ENCODE results near the gene MPP3. TPM values are rescaled to one million over a fixed set of nuclear protein-coding genes. Genes with fewer than 3 reads are reported as not detected.

The MPP3 gene
- total RNA-seq, 6 donors from 2014 or later = 16.2 to 142 (median 38.5) TPM

DNA sequence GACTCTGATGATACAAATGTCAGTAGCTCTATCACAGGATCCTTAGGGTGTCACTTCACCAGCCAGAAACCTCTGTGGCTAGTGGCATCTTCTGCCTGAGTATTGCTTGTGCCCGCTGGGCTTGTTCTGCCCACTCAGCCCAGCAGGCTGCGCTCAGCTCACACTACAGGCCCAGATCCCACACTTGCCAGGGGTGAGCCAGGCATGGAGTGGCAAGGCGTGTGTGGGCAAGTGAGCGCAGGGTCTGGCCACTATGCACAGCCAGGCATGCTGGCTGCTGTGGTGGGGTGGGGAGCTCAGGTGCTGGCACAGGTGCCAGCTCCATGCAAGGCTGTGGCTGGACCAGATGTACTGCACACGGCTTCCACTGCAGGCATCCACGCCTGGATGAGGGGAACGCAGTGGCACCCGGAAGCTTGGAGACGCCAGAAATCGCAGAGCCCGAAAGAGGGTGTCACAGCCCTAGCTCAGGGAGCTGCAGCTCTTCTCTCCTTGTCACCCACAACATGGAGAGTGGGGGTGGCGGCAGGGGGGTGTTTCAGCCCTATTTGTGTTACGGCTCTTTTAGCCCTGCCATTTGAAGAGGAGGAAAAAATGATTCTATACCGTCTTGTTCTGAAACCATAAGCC lies 42.5 kb downstream of the MPP3 start:
- Histone ChIP-seq H3K4me1 (peaks cover 0 to 2% (median 0%) of the 10 kb centered on the region in 4 donors), H3K27me3 (no peaks in the 10 kb centered on the region), H3K9me3 (no peaks in the 10 kb centered on the region), H3K4me3 (no peak overlapping the region), H3K27ac (no peak overlapping the region), H3K36me3 (no peaks in the 10 kb centered on the region)
- no peak for DNase-seq
- TF ChIP-seq, protein P1, sequence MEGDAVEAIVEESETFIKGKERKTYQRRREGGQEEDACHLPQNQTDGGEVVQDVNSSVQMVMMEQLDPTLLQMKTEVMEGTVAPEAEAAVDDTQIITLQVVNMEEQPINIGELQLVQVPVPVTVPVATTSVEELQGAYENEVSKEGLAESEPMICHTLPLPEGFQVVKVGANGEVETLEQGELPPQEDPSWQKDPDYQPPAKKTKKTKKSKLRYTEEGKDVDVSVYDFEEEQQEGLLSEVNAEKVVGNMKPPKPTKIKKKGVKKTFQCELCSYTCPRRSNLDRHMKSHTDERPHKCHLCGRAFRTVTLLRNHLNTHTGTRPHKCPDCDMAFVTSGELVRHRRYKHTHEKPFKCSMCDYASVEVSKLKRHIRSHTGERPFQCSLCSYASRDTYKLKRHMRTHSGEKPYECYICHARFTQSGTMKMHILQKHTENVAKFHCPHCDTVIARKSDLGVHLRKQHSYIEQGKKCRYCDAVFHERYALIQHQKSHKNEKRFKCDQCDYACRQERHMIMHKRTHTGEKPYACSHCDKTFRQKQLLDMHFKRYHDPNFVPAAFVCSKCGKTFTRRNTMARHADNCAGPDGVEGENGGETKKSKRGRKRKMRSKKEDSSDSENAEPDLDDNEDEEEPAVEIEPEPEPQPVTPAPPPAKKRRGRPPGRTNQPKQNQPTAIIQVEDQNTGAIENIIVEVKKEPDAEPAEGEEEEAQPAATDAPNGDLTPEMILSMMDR (IDR thresholded peaks at IDR 0.05) = peak in 2 of 6 experiments; percentile 19 to 20
- TF ChIP-seq EP300 (IDR thresholded peaks at IDR 0.05) (no peak), POLR2A (IDR thresholded peaks at IDR 0.05) (no peak), POLR2AphosphoS5 (IDR thresholded peaks at IDR 0.05) (no peak)
- 92 to 94% methylated on average over 7 to 14 of the region's 14 CpGs for WGBS, 2 donors
- peak in 1 of 2 donors; percentile 40 for ATAC-seq (ENCODE audit: low FRiP score in 2 of 2)

DNA sequence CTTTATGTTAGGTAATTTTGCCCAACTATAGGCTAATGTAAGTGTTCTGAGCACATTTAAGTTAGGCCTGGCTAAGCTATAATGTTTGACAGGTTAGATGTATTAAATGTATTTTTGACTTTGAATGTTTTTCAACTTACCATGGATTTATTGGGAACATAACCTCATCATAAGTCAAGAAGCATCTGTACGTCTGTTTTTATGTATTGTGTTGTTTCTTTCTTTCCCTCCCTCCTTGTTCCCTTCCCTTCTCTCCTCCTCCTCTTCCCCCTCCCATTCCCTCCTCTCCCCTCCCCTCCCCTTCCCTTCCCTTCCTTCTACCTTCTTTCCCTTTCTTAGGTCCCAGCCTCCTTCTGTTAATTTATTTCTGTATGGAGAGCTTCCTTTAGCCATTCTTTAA lies 43.5 kb downstream of the MPP3 start:
- DNase-seq (no peak), ATAC-seq (ENCODE audit: low FRiP score in 2 of 2) (no peak)
- Histone ChIP-seq H3K4me3 (no peak overlapping the region), H3K9me3 (no peaks in the 10 kb centered on the region), H3K27me3 (no peaks in the 10 kb centered on the region), H3K4me1 (peaks cover 0 to 2% (median 0%) of the 10 kb centered on the region in 4 donors), H3K36me3 (no peaks in the 10 kb centered on the region), H3K27ac (no peak overlapping the region)
- 94 to 97% methylated on average over 1 of the region's 1 CpG for WGBS, 2 donors
- TF ChIP-seq EP300 (IDR thresholded peaks at IDR 0.05) (no peak), POLR2A (IDR thresholded peaks at IDR 0.05) (no peak), POLR2AphosphoS5 (IDR thresholded peaks at IDR 0.05) (no peak)
- TF ChIP-seq, protein P1 (IDR thresholded peaks at IDR 0.05) = no peak

DNA sequence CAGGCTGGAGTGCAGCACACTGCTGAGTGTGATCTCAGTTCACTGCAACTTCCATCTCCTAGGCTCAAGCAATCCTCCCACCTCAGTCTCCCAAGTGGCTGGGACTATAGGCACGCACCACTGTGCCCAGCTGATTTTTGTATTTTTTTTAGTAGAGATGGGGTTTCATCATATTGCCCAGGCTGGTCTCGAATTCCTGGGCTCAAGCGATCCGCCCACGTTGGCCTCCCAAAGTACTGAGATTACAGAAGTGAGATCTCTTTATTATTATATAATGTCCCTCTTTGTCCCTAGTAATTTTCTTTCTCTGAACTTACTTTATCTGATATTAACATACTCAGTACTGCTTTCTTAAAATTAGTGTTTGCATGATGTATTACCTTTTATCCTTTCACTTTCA lies 44.4 kb downstream of the MPP3 start:
- H3K27ac ChIP-seq = no peak overlapping the region
- TF ChIP-seq POLR2A (IDR thresholded peaks at IDR 0.05) = no peak
- no peak for TF ChIP-seq POLR2AphosphoS5 (IDR thresholded peaks at IDR 0.05)
- TF ChIP-seq, protein P1 (IDR thresholded peaks at IDR 0.05) = no peak
- no peak for TF ChIP-seq EP300 (IDR thresholded peaks at IDR 0.05)
- no peak for ATAC-seq (ENCODE audit: low FRiP score in 2 of 2)
- peaks cover 0 to 2% (median 0%) of the 10 kb centered on the region in 4 donors for H3K4me1 ChIP-seq
- H3K36me3 ChIP-seq = no peaks in the 10 kb centered on the region
- no peak for DNase-seq
- no peaks in the 10 kb centered on the region for H3K27me3 ChIP-seq
- 81 to 83% methylated on average over 5 of the region's 5 CpGs for WGBS, 2 donors
- no peaks in the 10 kb centered on the region for H3K9me3 ChIP-seq
- no peak overlapping the region for H3K4me3 ChIP-seq

DNA sequence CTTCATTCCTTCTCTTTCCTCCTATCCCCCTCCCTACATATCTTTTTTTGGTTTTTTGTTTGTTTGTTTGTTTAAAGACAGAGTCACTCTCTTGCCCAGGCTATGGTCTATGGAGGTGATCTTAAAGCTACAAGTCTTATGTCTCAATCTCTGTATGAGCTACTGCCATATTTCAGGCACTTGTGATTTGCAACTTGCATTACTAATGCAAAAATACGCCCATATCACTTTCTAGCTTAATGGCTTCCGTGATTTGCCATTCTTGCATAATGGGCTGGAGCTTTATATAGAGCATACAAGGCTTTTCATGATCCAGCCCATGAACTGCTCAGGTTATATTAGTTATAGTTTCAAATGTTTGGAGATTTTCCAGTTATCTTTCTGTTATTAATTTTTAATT lies 45.2 kb downstream of the MPP3 start:
- Histone ChIP-seq H3K27ac (no peak overlapping the region), H3K36me3 (no peaks in the 10 kb centered on the region), H3K27me3 (no peaks in the 10 kb centered on the region), H3K4me1 (peaks cover 0 to 2% (median 0%) of the 10 kb centered on the region in 4 donors), H3K9me3 (no peaks in the 10 kb centered on the region), H3K4me3 (no peak overlapping the region)
- ATAC-seq (ENCODE audit: low FRiP score in 2 of 2) (no peak), DNase-seq (no peak)
- TF ChIP-seq, protein P1 (IDR thresholded peaks at IDR 0.05) = no peak
- no peak for TF ChIP-seq EP300 (IDR thresholded peaks at IDR 0.05)
- TF ChIP-seq POLR2A (IDR thresholded peaks at IDR 0.05) = no peak
- TF ChIP-seq POLR2AphosphoS5 (IDR thresholded peaks at IDR 0.05) = no peak
- 75 to 76% methylated on average over 2 of the region's 2 CpGs for WGBS, 2 donors

DNA sequence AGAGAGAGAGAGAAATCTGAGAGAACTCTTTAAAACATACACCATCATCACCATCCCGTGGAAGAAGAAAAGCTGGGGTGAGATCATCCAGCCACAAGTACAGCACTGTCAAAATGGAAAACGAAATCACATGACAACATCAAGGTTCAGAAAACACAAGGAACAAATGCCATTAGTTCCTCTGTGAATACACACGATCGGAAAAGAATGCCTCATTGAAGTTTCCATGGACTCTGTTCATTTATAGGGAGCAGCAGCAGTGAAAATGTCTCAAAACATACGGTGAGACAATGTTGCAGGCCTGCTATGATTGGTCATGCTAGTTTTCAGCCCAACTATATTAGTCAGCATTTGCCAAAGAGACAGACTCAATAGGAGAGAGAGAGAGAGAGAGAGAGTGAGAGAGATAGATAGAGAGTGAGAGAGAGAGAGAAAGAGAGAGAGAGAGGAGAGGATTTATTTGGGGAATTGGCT lies 48.3 kb downstream of the MPP3 start:
- peak in 1 of 2 donors; percentile 51 for ATAC-seq (ENCODE audit: low FRiP score in 2 of 2)
- H3K27ac ChIP-seq = no peak overlapping the region
- no peaks in the 10 kb centered on the region for H3K36me3 ChIP-seq
- TF ChIP-seq POLR2AphosphoS5 (IDR thresholded peaks at IDR 0.05) (no peak), EP300 (IDR thresholded peaks at IDR 0.05) (no peak), POLR2A (IDR thresholded peaks at IDR 0.05) (no peak)
- TF ChIP-seq, protein P1 (IDR thresholded peaks at IDR 0.05) = no peak
- 71 to 84% methylated on average over 5 of the region's 5 CpGs for WGBS, 2 donors
- H3K9me3 ChIP-seq = no peaks in the 10 kb centered on the region
- H3K4me1 ChIP-seq = peaks cover 3 to 9% (median 5%) of the 10 kb centered on the region in 4 donors
- no peak overlapping the region for H3K4me3 ChIP-seq
- no peaks in the 10 kb centered on the region for H3K27me3 ChIP-seq
- no peak for DNase-seq

All from upper lobe of left lung (tissue), 6 donors.